NCI-H1092 (cell line): Measurements from ENCODE around the gene SLC19A2.
A peak's percentile ranks its signal among the peaks of the same experiment; 100 is the strongest.
"Not testable (repeated sequence)": the region's sequence is repeated elsewhere in the genome, so short reads cannot be mapped to it uniquely, and the experiment has no call there.

Experiments
- DNase-seq: peaks from one replicate; lab custom pipeline; 2025; lab: John Stamatoyannopoulos, UW

The SLC19A2 gene

GRCh38 chr1:169509354-169509753, 23.6 kb upstream of the SLC19A2 start:
- DNase-seq = no peak

GRCh38 chr1:169508432-169509338, 22.9 kb upstream of the SLC19A2 start:
- no peak for DNase-seq

- DNase-seq = no peak
These were observed 21.7 kb upstream of the SLC19A2 start for GRCh38 chr1:169507413-169507812.

GRCh38 chr1:169503601-169504000, 17.9 kb upstream of the SLC19A2 start:
- not testable (repeated sequence) for DNase-seq

GRCh38 chr1:169499807-169500206, 14.1 kb upstream of the SLC19A2 start:
- no peak for DNase-seq

- no peak for DNase-seq
These were observed 11.6 kb upstream of the SLC19A2 start for GRCh38 chr1:169497317-169497716.

- no peak for DNase-seq
These were observed 10.2 kb upstream of the SLC19A2 start for GRCh38 chr1:169495916-169496315.

- DNase-seq = no peak
These were observed 9.5 kb upstream of the SLC19A2 start for GRCh38 chr1:169495046-169495775.

- no peak for DNase-seq
These were observed 8.6 kb upstream of the SLC19A2 start for GRCh38 chr1:169494343-169494742.

GRCh38 chr1:169493251-169493650, 7.5 kb upstream of the SLC19A2 start:
- DNase-seq = no peak

GRCh38 chr1:169491845-169492281, 6.1 kb upstream of the SLC19A2 start:
- DNase-seq = no peak

- no peak for DNase-seq
These were observed 2.4 kb upstream of the SLC19A2 start for GRCh38 chr1:169488157-169488556.

- no peak for DNase-seq
These were observed 1.8 kb upstream of the SLC19A2 start for GRCh38 chr1:169487561-169487960.

- DNase-seq = no peak
These were observed 1.4 kb upstream of the SLC19A2 start for GRCh38 chr1:169487133-169487532.

GRCh38 chr1:169486281-169487051, 722 bp upstream of the SLC19A2 start:
- DNase-seq = no peak

GRCh38 chr1:169484683-169485430, 887 bp downstream of the SLC19A2 start:
- peak; percentile 52 for DNase-seq

- no peak for DNase-seq
These were observed 1.6 kb downstream of the SLC19A2 start for GRCh38 chr1:169484101-169484500.

GRCh38 chr1:169483500-169483966, 2.2 kb downstream of the SLC19A2 start:
- no peak for DNase-seq

GRCh38 chr1:169479363-169480066, 6.2 kb downstream of the SLC19A2 start:
- no peak for DNase-seq

- no peak for DNase-seq
These were observed 7.6 kb downstream of the SLC19A2 start for GRCh38 chr1:169478094-169478672.
